Astrocyte of the spinal cord (primary cell): ENCODE measurements around the gene CRYAB.

ENCODE experiments used
- DNase-seq: peaks from one replicate; pipeline ENCODE4 v3.0.0; 2011; ENCODE audit warnings: low read depth, low spot score
- H3K4me3 ChIP-seq: 2 replicates; pipeline ENCODE4 v1.5.1; 2011; ENCODE audit warnings: low read depth, mild to moderate bottlenecking, low read length, moderate library complexity
- CTCF ChIP-seq: IDR thresholded peaks from 2 replicates; pipeline ENCODE4 v1.5.1; 2012; ENCODE audit warnings: low read depth, mild to moderate bottlenecking, low read length, inconsistent platforms
- in situ Hi-C: cut with HindIII; loops from 2 replicates; pipeline ENCODE4 v1.10.0; 2017; ENCODE audit warnings: low sequenced_read_pairs

CRYAB gene

DNA sequence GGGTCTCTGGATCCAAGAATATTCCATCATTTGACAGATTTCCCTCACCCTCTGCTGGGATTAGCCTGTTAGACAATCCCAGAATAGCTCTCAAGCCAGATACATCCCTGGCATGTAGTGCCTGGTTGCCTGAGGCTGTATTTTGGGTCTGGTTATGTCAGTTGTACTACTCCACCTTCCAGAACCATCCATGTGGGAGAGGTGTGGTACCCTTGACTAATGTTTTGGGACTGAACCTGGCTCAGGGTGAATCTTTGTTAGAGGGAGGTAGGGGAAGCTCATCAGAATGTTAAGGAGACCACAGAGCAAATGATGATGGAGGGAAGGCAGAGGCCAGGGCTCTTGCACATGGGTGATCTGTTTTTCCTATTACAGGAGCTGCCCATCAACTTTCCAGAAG, 12.4 kb upstream of the CRYAB start:
- in situ Hi-C loops, result no loop called here
- no peak for DNase-seq
- TF ChIP-seq CTCF, result no peak
- H3K4me3 ChIP-seq, result no peak overlapping the region

GRCh38 chr11:111923351-111923788, 11.8 kb upstream of the CRYAB start:
- peak; percentile 36 for DNase-seq
- in situ Hi-C loops, result no loop called here
- no peak overlapping the region for H3K4me3 ChIP-seq
- TF ChIP-seq CTCF, result no peak

GRCh38 chr11:111922803-111923202, 11.2 kb upstream of the CRYAB start:
- DNase-seq, result peak; percentile 76
- TF ChIP-seq CTCF, result no peak
- no peak overlapping the region for H3K4me3 ChIP-seq
- in situ Hi-C loops, result no loop called here

GRCh38 chr11:111921541-111922230, 10.1 kb upstream of the CRYAB start:
- in situ Hi-C loops, result no loop called here
- no peak for DNase-seq
- TF ChIP-seq CTCF, result no peak
- H3K4me3 ChIP-seq, result no peak overlapping the region

DNA sequence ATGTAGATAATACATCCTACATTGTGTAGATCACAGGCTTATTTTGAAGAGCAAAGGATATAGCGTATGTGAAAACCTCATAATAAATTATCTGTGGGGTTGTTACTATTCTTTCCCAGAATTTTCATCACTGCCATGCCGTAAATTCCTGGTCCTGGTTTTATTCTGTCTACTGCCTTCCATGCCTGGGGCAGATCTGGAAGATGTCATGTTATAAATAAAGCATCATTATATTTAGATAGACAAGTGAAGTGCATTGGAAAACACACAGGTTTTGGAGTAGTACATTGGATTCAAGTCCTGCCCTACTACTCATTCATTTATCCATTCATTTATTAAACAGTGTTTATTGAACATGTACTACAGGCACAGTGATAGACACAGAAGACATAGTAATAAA, 9.3 kb upstream of the CRYAB start:
- H3K4me3 ChIP-seq, result no peak overlapping the region
- in situ Hi-C loops, result no loop called here
- TF ChIP-seq CTCF, result no peak
- DNase-seq, result no peak

DNA sequence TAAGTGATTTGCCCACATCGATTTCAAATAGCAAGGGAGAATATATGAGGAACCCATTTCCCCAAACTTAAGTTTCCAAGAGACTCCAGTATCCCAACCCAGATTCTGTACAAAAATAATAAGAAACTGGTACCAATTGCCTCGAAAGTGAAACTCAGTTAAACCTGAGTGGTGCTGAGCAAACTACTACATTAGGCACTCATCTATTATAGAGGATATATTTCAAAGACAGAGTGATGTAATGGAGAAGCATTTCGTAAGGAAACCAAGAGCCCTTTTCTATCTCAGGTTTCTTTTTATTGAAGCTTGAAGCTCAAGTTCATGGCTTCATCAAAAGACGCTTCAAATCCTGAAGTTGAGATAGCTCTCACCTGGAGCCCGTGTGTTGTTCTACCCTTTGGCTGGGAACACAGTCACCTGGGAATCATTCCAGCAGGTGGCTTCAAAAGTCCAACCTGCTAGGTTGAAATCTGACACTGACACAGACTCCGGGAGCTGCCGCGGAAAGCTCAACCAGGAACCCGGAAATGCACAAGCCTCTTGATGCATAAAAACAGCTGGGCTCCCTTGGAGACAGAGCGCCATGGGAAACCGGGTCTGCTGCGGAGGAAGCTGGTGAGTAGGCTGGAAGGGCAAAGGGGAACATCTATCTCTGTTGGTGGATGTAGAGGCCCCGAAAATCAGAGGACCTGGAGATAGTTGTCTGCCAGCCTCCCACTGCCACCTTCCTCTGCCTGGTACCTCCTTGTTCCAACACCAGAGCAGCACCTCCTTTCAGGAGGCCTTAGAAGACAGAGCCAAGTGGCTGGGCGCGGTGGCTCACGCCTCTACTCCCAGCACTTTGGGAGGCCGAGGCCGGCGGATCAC, 7.1 kb upstream of the CRYAB start, which contains the start of gene C11orf52:
Gene C11orf52 (plus strand): TSS at position 524 of the 867 bp plus-strand sequence. CDS start 60 bp downstream, at position 584.
- in situ Hi-C loops, result no loop called here
- TF ChIP-seq CTCF, result no peak
- DNase-seq, result peak; percentile 56
- no peak within 1 kb of the TSS for H3K4me3 ChIP-seq
